ENCODE results near the gene EXOC3.

The EXOC3 gene

DNA sequence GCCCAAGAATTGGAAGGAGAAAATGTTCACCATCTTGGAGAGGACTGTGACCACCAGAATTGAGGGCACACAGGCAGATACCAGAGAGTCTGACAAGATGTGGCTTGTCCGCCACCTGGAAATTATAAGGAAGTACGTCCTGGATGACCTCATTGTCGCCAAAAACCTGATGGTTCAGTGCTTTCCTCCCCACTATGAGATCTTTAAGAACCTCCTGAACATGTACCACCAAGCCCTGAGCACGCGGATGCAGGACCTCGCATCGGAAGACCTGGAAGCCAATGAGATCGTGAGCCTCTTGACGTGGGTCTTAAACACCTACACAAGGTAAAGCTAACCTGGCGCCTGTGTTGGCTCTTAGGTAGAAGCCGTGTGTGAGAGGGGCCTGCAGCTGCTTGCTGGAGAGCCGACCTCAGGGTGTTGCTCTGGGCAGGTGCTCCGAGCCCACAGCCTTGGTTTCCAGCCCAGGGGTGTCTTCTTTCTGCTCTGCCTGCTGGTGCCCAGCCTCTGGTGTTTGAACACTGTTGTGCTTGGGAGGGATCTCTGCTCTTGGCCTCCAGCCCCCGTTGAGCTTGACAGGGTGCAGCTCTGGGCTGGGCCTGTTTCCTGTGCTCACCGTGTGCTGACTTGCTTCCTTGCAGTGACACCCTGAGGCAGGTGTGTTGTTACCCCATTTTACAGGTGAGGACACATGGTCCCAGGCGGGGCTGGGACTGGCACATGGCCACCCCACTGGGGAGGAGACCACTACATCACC, 10.9 kb downstream of the EXOC3 start:
- Histone ChIP-seq H3K4me3 (ENCODE audit: low read length) (no peak overlapping the region), H3K4me1 (ENCODE audit: low read length) (peaks cover 10% of the 10 kb centered on the region), H3K4me2 (ENCODE audit: low read length) (no peak overlapping the region), H3K36me3 (replicated peaks; ENCODE audit: low read depth, low read length) (peaks cover 68% of the 10 kb centered on the region), H4K20me1 (ENCODE audit: insufficient read depth, low read length) (no peaks in the 10 kb centered on the region), H3K27ac (ENCODE audit: low read length) (no peak overlapping the region), H3K27me3 (ENCODE audit: low read depth, low read length) (no peaks in the 10 kb centered on the region), H3K9me3 (ENCODE audit: insufficient read depth, low read length) (peaks cover 10% of the 10 kb centered on the region; the same call in 1 of the 2 replicates), H2AFZ (ENCODE audit: low read depth, low read length) (no peak overlapping the region), H3K79me2 (ENCODE audit: low read length) (peaks cover 18% of the 10 kb centered on the region; the same call in 1 of the 2 replicates), H3K9ac (ENCODE audit: low read length) (no peak overlapping the region)
- TF ChIP-seq, protein P1, sequence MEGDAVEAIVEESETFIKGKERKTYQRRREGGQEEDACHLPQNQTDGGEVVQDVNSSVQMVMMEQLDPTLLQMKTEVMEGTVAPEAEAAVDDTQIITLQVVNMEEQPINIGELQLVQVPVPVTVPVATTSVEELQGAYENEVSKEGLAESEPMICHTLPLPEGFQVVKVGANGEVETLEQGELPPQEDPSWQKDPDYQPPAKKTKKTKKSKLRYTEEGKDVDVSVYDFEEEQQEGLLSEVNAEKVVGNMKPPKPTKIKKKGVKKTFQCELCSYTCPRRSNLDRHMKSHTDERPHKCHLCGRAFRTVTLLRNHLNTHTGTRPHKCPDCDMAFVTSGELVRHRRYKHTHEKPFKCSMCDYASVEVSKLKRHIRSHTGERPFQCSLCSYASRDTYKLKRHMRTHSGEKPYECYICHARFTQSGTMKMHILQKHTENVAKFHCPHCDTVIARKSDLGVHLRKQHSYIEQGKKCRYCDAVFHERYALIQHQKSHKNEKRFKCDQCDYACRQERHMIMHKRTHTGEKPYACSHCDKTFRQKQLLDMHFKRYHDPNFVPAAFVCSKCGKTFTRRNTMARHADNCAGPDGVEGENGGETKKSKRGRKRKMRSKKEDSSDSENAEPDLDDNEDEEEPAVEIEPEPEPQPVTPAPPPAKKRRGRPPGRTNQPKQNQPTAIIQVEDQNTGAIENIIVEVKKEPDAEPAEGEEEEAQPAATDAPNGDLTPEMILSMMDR (IDR thresholded peaks at IDR 0.05; ENCODE audit: low read depth, low read length), result no peak
- no peak for TF ChIP-seq EZH2phosphoT487 (IDR thresholded peaks at IDR 0.05; ENCODE audit: low read depth)

DNA sequence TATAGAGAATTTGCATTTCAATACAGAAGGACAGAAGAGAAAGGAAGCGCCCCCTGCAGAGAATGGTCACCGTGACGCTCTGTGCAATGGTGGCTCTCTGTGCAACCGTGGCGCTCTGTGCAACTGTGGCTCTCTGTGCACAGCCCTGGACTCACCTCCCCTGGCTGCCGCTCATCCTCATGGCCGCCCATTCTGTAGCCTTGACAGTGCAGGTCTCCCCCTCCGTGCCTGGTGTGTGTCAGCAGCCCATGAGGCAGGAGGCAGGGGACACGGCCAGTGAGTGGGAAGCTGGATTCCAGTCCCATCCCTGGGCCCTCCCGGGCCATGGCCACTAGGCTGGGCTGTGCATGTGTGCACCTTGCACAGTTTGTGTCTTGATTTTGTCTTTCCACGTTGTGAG, 12.0 kb downstream of the EXOC3 start:
- peaks cover 23% of the 10 kb centered on the region for H3K79me2 ChIP-seq (ENCODE audit: low read length)
- no peak overlapping the region for H3K27ac ChIP-seq (ENCODE audit: low read length)
- no peaks in the 10 kb centered on the region for H3K27me3 ChIP-seq (ENCODE audit: low read depth, low read length)
- H3K9ac ChIP-seq (ENCODE audit: low read length), result no peak overlapping the region
- TF ChIP-seq, protein P1 (IDR thresholded peaks at IDR 0.05; ENCODE audit: low read depth, low read length), result no peak
- TF ChIP-seq EZH2phosphoT487 (IDR thresholded peaks at IDR 0.05; ENCODE audit: low read depth), result no peak
- peaks cover 64% of the 10 kb centered on the region for H3K36me3 ChIP-seq (replicated peaks; ENCODE audit: low read depth, low read length)
- H3K4me2 ChIP-seq (ENCODE audit: low read length), result no peak overlapping the region
- H3K9me3 ChIP-seq (ENCODE audit: insufficient read depth, low read length), result peaks cover 10% of the 10 kb centered on the region; the same call in 1 of the 2 replicates
- peaks cover 20% of the 10 kb centered on the region for H3K4me1 ChIP-seq (ENCODE audit: low read length)
- no peaks in the 10 kb centered on the region for H4K20me1 ChIP-seq (ENCODE audit: insufficient read depth, low read length)
- H3K4me3 ChIP-seq (ENCODE audit: low read length), result no peak overlapping the region
- H2AFZ ChIP-seq (ENCODE audit: low read depth, low read length), result no peak overlapping the region

DNA sequence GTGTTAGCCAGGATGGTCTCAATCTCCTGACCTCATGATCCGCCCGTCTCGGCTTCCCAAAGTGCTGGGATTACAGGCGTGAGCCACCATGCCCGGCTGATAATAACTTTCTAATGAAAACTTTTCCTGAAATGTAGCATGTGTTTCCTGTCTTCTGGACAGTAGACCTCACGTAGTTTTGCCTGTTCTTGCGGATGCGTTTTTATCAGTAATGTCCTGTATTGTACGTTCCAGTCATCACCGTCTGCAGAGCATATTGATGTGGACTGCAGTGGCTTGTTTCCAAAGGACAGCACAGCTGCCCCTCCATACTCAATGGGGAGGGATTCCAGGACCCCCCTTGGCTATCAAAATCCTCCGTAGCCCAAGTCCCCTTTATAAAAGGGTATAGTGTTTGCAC, 12.8 kb downstream of the EXOC3 start:
- Histone ChIP-seq H3K4me1 (ENCODE audit: low read length) (peaks cover 24% of the 10 kb centered on the region), H4K20me1 (ENCODE audit: insufficient read depth, low read length) (no peaks in the 10 kb centered on the region), H3K27ac (ENCODE audit: low read length) (no peak overlapping the region), H3K9me3 (ENCODE audit: insufficient read depth, low read length) (peaks cover 10% of the 10 kb centered on the region; the same call in 1 of the 2 replicates), H3K4me3 (ENCODE audit: low read length) (no peak overlapping the region), H3K27me3 (ENCODE audit: low read depth, low read length) (no peaks in the 10 kb centered on the region), H3K9ac (ENCODE audit: low read length) (no peak overlapping the region), H3K79me2 (ENCODE audit: low read length) (peaks cover 31% of the 10 kb centered on the region), H2AFZ (ENCODE audit: low read depth, low read length) (no peak overlapping the region), H3K4me2 (ENCODE audit: low read length) (no peak overlapping the region), H3K36me3 (replicated peaks; ENCODE audit: low read depth, low read length) (peaks cover 66% of the 10 kb centered on the region)
- TF ChIP-seq, protein P1 (IDR thresholded peaks at IDR 0.05; ENCODE audit: low read depth, low read length), result no peak
- no peak for TF ChIP-seq EZH2phosphoT487 (IDR thresholded peaks at IDR 0.05; ENCODE audit: low read depth)

DNA sequence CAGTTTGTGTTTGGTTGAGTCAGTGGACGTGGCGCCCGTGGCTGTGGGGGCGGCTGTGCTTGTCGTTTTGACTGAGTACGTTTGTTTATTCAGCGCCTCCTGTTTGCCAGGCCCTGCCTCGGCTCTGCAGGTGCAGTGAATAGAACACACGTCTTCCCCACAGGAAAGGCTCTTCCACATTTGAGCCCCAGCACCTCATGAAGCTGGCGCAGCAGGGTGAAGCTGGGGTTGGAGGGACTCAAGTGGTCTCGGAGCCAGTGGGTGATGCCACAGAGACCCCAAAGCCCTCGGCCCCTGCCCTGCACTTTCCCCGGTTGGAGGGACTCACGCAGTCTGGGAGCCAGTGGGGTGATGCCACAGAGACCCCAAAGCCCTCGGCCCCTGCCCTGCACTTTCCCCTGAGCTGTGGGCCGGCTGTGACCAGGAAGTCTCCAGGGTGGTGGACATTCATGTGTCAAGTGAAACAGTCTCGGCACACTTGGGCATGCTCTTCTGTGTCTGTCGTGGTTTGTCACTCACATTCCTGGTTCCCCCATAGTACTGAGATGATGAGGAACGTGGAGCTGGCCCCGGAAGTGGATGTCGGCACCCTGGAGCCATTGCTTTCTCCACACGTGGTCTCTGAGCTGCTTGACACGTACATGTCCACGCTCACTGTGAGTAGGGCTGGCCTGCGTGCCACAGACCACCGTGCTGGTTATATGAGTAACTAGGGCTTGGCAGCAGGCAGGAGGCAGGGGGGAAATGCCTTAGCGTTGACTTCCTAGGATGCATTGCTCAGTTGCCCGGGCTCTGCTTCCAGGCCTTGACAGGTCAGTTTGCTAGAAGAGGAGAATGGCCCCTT, 13.6 kb downstream of the EXOC3 start:
- peaks cover 8% of the 10 kb centered on the region; the same call in 1 of the 2 replicates for H3K9me3 ChIP-seq (ENCODE audit: insufficient read depth, low read length)
- TF ChIP-seq EZH2phosphoT487 (IDR thresholded peaks at IDR 0.05; ENCODE audit: low read depth), result no peak
- TF ChIP-seq, protein P1 (IDR thresholded peaks at IDR 0.05; ENCODE audit: low read depth, low read length), result no peak
- H3K36me3 ChIP-seq (replicated peaks; ENCODE audit: low read depth, low read length), result peaks cover 60% of the 10 kb centered on the region
- H3K27me3 ChIP-seq (ENCODE audit: low read depth, low read length), result no peaks in the 10 kb centered on the region
- H3K4me1 ChIP-seq (ENCODE audit: low read length), result peaks cover 24% of the 10 kb centered on the region
- H3K4me3 ChIP-seq (ENCODE audit: low read length), result no peak overlapping the region
- H3K4me2 ChIP-seq (ENCODE audit: low read length), result no peak overlapping the region
- H3K9ac ChIP-seq (ENCODE audit: low read length), result no peak overlapping the region
- H2AFZ ChIP-seq (ENCODE audit: low read depth, low read length), result no peak overlapping the region
- H4K20me1 ChIP-seq (ENCODE audit: insufficient read depth, low read length), result no peaks in the 10 kb centered on the region
- peaks cover 31% of the 10 kb centered on the region for H3K79me2 ChIP-seq (ENCODE audit: low read length)
- no peak overlapping the region for H3K27ac ChIP-seq (ENCODE audit: low read length)
